Superior temporal gyrus (tissue), 1 donor: Measurements from ENCODE around the gene MVB12B.
A peak's percentile ranks its signal among the peaks of the same experiment; 100 is the strongest.
"Not testable (repeated sequence)": the region's sequence is repeated elsewhere in the genome, so short reads cannot be mapped to it uniquely, and the experiment has no call there.

Source experiments
- DNase-seq: peaks from one replicate; pipeline ENCODE4 v3.0.0-alpha.2; 2016; ENCODE audit errors: extremely low spot score

The MVB12B gene, protein sequence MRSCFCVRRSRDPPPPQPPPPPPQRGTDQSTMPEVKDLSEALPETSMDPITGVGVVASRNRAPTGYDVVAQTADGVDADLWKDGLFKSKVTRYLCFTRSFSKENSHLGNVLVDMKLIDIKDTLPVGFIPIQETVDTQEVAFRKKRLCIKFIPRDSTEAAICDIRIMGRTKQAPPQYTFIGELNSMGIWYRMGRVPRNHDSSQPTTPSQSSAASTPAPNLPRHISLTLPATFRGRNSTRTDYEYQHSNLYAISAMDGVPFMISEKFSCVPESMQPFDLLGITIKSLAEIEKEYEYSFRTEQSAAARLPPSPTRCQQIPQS

DNA sequence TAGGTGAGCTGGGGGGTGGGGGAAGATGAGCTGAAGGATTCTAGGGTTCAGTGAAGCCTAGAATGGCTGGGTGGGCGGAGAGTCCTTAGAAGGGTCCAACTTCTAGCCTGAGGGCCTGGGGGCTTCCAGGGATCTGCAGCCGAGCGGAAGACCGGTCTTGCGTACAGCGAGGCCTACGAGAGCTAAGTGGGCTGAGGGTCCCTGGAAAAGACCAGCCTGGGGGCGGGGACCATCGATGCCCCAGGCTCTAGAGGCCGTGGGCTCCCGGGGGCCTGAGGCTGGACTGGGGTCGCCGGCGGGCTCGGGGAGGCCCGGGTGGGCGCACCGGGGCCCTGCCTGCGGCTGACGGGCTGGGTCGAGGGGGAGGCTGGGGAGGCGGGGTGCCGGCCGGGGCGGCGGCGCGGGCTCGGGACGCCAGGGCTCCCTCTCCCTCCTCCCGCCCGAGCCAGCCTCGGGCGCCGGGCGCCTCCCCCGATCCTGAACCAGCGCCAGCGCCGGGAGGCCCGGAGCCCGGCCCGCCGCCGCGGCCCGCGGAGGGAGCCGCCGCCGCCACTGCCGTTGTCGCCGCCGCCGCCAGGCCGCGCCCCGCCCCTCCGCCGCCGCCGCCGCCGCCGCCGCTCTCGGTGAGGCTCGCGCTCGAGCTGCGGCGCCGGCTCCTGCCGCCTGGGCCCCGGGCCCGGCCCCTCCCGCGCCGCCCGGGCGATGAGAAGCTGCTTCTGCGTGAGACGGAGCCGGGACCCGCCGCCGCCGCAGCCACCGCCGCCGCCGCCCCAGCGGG is at the start of gene MVB12B:
Gene MVB12B (plus strand): TSS at position 602 of the 778 bp plus-strand sequence. CDS start 101 bp downstream, at position 703.
- no peak for DNase-seq

DNA sequence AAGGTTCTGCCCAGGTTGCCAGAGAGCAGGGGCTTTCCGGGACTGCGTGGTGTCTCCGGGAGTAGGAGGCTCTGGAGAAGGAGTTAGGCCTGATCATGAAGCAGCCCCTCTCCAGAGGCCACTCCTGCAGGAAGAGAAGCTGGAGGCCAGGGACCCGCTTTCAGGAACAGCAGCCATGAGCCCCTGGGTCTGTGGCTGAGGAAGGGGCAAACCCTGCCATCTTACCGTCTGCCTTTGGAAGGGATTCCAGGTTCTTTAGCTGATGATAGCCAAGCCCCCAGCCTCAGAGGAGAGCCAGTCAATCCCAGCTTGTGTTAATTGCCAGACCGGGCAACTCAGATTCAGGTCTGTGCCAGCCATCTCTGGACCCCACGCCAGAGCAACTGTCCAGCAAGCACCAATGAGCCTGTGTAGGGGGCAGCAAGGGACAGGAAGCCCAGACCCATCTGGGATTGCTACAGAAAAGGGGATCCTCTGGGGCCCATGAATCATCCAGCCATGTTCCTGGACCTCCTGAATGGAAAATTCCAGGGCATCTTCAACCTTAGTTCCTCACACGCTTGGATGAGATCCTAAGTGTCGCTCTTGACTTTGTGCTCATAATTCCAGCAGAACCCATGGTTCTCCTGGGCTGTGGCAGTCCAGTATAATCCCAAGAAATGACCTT is 42.7 kb upstream of the MVB12B start:
- no peak for DNase-seq

DNA sequence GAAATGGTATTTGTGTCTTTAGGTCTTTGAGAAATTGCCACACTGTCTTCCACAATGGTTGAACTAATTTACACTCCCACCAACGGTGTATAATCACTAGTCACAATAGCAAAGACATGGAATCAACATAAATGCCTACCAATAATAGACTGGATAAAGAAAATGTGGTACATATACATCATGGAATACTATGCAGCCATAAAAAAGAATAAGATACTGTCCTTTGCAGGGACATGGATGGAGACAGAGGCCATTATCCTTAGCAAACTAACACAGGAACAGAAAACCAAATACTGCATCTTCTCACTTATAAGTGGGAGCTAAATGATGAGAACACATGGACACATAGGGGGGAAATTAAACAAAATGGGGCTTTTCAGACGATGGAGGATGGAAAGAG is 41.0 kb upstream of the MVB12B start:
- DNase-seq, result not testable (repeated sequence)

DNA sequence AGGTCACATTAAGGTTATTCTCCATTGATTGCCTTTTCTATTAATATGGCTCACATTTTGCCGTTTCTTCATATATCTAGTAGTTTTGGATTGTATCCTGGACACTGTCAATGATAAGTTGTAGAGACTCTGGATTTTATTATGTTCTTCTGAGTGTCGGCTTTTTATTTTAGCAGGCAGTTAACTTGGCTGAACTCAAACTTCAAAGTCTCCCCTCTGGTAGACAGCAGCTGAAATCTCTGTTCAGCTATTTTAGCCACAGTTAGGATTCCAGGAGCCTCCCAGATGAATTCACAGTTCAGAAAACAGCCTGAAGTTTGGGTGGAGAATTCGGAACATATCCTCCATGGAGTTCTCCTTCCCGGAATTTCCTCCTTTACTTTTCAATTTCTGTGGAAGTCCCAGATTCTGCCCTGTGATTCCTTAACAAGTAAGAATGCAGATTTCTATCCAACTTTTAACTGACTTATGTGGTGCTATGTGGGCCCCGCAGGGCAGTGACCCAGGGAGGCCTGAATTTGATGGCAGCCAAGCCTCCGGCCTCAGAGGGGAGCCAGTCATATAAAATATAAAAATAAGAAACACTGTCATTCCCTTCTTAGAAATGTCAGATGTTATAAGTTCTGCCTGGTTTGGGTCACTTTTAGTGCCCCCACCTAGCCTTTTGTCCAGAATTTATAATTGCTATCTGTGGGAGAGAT is 39.3 kb upstream of the MVB12B start:
- no peak for DNase-seq

DNA sequence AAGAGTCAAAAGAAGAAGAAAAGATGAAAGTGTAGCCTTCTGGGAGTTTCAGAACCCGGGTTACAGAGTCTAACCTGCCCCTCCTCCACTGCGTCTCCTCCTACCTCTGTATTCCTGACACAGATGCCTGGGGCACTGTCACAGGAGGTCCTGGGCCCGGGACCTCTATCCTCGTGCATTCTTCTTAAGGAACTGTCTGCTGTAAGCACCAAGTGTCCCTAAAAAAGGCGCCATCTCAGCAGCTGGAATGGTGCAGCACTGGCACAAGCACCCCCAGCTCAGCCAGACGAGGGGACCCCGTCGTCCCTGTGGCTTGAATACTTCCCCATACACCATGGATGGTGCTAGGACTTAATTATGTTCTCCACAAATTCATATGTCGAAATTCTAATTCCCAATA is 35.8 kb upstream of the MVB12B start:
- no peak for DNase-seq

DNA sequence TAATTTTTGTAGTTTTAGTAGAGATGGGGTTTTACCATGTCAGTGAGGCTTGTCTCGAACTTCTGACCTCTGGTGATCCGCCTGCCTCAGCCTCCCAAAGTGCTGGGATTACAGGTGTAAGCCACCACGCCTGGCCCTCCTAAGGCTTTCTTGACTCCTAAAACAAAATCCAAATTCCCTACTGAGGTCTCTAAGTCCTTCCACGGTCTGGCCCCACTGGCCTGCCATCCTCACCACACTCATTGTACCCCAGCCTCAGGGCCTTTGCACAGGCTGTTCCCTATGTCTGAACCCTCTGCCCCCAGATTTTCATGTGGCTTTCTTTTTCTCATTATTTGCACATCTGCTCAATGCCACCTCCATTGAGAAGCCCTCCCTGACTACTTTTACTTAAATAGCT is 34.7 kb upstream of the MVB12B start:
- no peak for DNase-seq

DNA sequence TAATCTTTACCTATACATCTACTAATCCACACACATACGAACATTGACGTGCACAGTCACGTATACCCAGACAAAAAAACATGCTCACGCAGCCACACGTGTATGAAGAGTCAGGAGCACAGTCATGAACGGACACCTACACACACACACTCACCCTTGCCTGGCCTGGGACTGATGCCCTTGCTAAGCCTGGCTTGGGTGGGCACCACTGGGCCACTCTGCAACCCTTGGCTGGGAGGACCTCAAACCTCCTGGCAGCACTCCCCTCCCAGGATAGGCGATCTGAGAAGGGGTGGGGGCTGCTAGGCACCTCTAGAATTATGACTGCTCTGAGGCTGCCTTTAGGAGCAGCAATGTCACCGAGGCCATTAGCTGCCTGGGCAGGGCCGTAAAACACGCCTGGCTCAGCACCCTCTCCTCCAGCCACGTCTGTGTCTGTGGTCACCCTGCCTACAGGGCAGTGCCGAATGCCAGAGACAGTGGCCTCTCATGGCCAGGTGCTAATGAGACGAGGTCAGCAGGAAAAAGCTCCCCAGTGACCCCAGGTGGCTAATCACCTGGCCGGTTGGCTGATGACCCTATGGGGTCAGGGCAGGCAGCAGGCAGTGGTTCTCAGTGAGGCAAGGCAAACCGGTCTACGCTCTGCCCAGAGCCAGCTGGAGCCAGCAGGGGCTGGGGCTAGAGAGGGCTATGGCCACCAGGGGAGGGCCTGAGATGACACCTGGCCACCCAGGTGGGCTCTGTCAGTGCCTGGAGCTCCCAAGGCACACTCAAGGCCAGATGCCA is 33.7 kb upstream of the MVB12B start:
- DNase-seq, result no peak

DNA sequence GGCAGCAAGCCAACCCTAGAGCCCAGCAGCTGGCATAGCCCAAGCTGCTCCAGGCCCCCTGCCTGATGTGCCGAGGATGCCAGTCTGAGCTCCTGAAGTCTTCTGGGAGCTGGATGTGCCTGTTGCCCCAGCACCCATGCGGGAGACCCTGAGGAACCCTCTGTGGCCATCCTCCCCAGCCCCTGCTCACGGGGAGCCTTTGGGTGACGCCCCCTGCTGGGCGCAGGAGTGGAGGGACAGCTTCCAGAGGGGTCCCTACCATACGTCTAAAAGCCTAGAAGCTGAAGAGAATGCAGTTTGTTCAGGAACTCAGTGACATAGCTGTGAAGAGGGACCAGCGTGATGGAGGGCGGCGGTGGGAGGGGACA is 33.1 kb upstream of the MVB12B start:
- no peak for DNase-seq

DNA sequence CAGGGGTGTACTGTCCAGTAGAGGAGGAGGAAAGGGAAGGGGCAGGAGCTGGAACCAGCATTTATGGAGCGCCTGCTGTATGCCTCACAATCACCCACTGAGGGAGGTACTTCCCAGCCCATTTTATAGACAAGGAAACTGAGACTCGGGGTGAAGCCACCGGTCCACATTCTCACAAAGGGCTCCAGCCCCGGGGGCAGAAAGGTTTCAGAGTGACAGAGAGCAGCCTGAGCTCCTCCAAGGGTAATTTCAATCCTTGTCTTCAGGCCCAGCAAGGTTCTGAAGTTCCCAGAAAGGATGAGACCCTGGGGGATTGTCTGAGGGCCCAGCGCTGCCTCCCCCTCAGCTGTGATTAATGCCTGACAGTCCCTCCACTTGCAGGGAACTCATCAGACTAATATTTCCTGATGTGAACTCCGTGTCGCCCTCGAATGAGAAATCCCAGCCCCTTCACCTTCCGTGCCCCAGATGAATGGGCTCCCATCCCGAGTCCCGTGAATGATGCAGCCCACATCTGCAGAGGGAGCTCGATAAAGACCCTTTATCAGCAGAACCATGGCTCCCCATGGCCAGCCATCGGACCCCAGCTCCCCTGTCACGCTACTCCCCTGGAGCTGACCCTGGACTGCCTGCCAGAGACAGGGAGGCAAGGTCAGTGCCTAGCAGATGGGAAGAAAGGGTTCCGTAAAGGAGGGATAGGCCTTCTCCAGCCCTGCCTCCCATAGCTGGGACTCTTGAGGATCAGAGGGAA is 32.1 kb upstream of the MVB12B start:
- DNase-seq, result no peak

DNA sequence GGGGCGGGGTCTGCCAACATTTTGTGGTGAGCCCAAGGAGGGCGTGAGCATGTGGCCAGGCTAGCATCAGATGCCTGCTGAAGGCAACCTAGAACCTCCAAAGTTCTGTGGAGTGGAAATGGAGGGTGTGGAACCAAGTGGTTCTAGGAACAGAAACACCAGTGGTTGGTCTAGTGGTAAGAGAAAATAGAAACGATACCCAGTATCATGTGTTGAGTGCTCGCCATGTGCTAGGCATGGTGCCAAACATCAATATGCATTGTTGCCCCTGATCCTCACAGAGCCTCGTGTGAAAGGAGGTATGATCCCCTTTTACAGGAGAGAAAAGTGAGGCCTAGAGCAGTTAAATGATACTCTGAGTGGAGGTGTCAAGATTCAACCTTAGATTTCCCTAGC is 31.5 kb upstream of the MVB12B start:
- no peak for DNase-seq

DNA sequence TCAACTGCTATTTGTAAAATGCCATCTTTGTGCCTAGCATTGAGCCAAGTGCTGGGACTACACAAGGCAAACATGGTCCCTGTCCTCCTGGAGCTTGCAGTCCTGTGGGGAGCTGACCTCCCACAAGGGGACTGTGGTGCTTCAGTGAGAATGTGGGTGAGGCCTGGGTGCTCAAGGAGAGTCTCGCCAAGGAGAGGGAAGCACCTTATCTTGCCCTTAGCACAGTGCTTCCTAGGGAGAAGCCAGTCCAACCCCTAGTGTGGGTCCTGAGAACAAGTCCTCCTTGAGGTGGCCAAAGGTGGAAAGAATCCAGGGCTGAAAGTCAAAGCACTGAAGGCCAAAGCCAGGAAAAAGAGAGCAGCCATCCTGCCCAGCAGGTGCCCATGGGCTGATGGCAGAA is 31.1 kb upstream of the MVB12B start:
- DNase-seq, result no peak

DNA sequence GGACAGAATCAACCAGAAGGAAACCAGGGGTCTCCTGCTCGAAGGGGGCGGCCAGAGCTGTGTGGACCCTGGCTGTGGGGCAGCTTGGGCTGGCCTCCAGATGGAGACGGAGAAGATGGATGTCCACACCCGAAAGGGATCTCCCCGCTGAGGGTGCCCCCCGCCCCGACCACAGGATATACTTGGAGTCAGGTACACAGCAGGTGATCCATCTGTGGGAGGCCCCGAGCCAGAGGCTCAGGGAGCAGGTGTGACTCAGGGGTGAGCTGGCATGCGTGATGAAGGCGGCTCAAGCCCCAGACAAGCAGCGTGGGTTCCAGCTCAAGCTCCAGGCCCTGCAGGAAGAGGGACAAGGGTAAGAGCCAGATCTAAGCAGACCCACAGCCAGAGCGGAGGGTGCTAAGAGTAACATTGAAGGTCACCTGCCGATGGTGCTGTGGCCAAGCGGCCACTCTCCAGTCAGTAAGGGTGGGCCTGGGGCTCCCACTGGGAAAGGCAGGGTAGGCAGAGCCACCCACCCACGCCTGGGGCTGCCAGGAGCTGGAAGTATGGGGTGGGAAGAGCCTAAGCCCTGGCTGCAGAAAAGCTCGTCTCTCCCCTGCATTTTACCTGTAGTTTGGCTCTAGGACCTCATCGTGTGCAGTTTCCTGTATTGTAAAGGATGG is 30.6 kb upstream of the MVB12B start:
- no peak for DNase-seq

DNA sequence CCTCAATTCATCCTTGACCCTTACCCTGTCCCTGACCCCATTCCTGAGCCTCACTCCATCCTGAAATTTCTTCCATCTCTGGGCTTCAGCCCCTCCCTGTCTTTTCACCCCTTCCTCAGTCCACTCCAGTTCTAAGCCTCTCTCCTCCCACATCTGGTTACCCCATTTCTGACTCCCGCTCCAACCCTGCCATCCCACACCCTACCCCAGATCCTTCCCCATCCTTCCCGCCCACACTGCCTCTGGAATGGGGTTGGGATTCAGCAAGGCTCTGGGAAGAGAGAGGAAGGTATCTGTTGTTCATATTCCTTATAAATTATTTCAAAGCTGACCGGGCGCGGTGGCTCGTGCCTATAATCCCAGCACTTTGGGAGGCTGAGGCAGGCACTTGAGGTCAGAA is 29.9 kb upstream of the MVB12B start:
- no peak for DNase-seq

DNA sequence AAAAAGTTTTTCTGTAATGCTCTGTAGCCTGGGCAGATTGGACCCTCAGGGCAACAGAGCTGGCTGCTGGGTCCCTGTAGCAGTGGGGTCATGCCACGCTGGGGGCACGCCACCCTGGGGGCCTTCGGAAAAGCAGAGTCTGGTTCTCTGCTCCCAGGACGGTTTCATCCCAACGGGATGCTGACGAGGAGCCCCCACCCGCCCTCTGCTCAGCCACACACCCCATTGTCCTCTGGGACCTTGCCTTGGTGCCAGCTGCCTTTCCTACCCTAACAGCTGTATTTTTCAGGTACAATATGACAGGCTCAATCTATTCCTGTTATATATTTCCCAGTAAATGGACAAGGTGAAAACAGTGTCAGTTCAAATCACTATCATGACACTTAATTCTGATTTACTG is 29.0 kb upstream of the MVB12B start:
- DNase-seq, result no peak

DNA sequence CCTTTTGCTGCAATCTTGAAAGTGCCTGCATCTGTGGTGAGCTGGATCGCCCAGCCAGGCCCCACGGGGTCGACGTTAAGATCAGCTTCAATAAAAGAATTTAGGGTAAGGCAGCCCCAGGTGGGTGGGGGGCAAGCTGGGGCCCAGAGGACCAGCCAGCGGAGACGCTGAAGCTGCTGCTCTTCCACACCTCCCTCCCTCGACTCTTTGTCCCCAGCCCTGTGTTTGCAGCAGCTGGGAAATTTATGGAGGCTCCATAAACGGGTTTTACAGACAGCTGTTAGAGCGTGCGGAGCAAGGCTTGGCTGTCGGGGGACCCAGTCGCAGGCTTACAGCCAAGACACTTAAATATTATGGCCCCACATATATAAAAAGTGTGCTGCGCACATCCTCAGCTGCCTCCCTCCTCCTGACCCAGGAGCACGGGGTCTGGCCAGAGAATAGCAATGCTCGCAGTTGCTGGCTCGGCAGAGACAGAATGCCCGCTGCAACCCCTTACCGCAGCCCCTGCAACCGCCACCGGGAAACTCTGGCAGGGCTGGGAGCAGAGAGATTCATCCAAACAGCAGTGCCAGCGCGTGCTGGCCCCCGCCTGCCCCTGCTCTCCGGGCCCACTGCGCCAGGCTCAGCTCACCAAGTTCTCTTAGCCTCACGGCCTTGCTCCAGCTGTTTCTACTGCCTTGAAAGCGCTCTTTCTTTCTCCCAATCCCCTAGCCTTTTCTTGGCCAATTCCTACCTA is 28.4 kb upstream of the MVB12B start:
- DNase-seq, result peak; percentile 83

DNA sequence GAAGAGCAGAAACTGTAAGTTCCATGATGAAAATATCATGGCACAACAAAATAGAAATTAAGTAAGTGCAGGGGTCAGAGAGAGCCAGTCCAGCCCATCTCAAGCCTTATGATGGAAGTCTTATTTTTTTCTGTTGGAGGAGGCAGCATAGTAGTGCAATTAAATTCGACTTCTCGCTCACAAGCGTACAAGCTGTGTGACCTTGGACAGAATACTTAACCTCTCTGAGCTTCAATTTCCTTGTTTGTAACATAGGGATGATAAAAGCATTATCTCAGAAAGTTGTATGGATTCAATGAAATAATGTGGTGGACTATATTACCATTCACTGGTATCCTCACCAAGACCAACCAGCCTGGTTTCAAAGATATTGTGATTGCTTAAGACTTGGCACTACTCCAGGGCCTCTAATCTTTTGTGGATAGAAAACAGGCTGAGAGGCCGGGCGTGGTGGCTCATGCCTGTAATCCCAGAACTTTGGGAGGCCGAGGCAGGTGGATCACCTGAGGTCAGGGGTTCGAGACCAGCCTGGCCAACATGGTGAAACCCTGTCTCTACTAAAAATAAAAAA is 26.8 kb upstream of the MVB12B start:
- no peak for DNase-seq

DNA sequence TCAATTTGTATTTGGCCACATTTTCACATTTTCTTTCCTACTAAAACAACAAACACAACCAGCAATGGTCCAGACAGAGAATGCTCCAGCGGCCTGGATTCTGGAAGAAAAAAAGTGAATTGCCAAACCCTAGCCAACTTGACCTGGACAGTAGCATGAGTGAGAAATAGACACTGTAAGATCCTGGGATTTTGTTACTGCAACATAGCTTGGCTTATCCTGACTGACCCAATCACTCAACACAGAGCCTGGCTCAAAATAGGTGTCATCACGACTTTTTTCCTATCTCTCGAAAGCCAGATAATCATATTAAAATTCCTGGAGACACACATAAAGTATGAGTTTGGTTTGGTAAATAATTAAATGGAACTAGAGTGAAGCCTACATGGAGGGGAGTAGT is 25.4 kb upstream of the MVB12B start:
- DNase-seq, result no peak

DNA sequence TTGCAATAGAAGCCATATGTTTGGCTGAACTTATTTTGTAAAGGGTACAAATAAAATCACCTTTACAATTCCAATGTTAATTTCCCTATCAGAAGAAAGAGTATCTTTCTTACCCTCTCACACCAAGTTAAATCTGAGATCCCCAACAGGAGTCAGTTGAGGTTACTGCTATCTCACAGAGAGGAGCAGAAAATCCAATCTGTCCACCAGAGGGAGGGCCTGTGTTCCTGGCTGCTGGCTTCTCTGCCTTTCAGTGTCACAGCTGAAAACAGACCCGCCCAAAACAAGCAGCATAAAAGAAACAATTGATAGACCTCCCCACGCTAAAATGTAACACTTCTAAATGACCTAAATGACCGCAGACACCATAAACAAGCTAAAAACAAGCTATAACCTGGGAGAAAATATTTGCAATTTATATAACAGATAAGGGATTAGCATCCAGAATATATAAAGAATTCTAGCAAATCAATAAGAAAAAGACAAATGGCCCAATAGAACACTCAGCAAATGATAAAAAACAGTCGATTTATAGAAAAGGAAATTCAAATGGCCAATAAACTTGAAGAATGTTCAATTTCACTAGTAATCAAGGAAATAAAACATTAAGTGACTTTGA is 24.5 kb upstream of the MVB12B start:
- DNase-seq, result peak; percentile 95

DNA sequence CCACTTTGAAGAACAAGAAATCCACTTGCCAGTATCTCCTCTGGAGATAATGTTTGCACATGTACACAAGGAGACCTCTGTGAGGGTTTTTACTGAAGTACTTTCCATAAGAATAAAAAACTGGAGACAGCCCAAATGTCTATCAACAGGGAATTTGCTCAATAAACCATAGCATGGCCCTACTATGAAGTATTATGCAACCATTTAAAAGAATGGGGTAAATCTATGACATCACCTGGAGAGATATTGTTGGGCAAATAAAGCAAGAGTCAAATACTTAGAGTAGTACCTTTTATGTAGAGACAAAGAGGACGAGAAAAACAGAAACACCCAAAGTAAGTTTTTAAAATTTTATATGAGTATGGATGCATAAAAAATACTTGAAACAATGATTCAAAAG is 23.9 kb upstream of the MVB12B start:
- no peak for DNase-seq
